ENCODE data around the gene DENND1C. TPM values are rescaled to one million over a fixed set of nuclear protein-coding genes. Genes with fewer than 3 reads are reported as not detected.
"Not testable (repeated sequence)": the region's sequence is repeated elsewhere in the genome, so short reads cannot be mapped to it uniquely, and the experiment has no call there.

The DENND1C gene
- polyA plus RNA-seq, 3 donors: 11.2 to 60.2 (median 20.5) TPM

GRCh38 chr19:6510618-6511017 lies 29.0 kb upstream of the DENND1C start:
- Histone ChIP-seq H3K4me1 (ENCODE audit: control insufficient read depth in 1 of 2, insufficient read depth in 2 of 2, low read length in 2 of 2) (no peaks in the 10 kb centered on the region), H3K79me2 (ENCODE audit: insufficient read depth, low read length) (no peaks in the 10 kb centered on the region), H3K36me3 (replicated peaks in 1 of 2; ENCODE audit: control insufficient read depth in 1 of 2, insufficient read depth in 2 of 2, low read length in 2 of 2) (no peaks in the 10 kb centered on the region), H4K20me1 (ENCODE audit: insufficient read depth, low read length) (no peaks in the 10 kb centered on the region), H3K27me3 (ENCODE audit: control insufficient read depth in 2 of 2, insufficient read depth in 2 of 2, low read length in 2 of 2) (no peaks in the 10 kb centered on the region), H2AFZ (ENCODE audit: insufficient read depth, low read depth, low read length, poor library complexity, severe bottlenecking) (no peak overlapping the region), H3K27ac (ENCODE audit: low read depth in 1 of 2, low read length in 2 of 2) (no peak overlapping the region), H3K4me2 (replicated peaks; ENCODE audit: extremely low read depth, low read length, poor library complexity, severe bottlenecking) (no peak overlapping the region), H3K4me3 (replicated peaks in 1 of 3; ENCODE audit: low read depth in 2 of 3, low read length in 3 of 3) (no peak overlapping the region), H3K9ac (ENCODE audit: insufficient read depth, low read length, poor library complexity, severe bottlenecking) (no peak overlapping the region), H3K9me3 (replicated peaks in 1 of 2; ENCODE audit: control insufficient read depth in 1 of 2, insufficient read depth in 1 of 2, low read length in 2 of 2) (no peaks in the 10 kb centered on the region)
- H3K27ac Mint-ChIP-seq: no peak overlapping the region
- no peak overlapping the region for H3K4me3 Mint-ChIP-seq
- intact Hi-C loops (cut with micrococcal nuclease): loop anchor here (10.0 kb wide), 1 partner anchor 254 kb away; the partner anchor contains the start of gene SH2D3A (in 2 of the 2)
- peaks cover 2 to 10% (median 3%) of the 10 kb centered on the region in 3 donors for H3K27me3 Mint-ChIP-seq (ENCODE audit: low read depth in 3 of 3)
- DNase-seq: no peak
- H3K9me3 Mint-ChIP-seq: peaks cover 0 to 3% (median 0%) of the 10 kb centered on the region in 7 donors
- H3K36me3 Mint-ChIP-seq: no peaks in the 10 kb centered on the region
- WGBS (ENCODE audit: insufficient coverage): 100% methylated on average over 2 of the region's 7 CpGs
- TF ChIP-seq CTCF (IDR thresholded peaks at IDR 0.05): no peak
- no peaks in the 10 kb centered on the region for H3K4me1 Mint-ChIP-seq

GRCh38 chr19:6509118-6509971 lies 27.8 kb upstream of the DENND1C start:
- H3K27me3 ChIP-seq (ENCODE audit: control insufficient read depth in 2 of 2, insufficient read depth in 2 of 2, low read length in 2 of 2): no peaks in the 10 kb centered on the region
- H2AFZ ChIP-seq (ENCODE audit: insufficient read depth, low read depth, low read length, poor library complexity, severe bottlenecking): no peak overlapping the region
- no peaks in the 10 kb centered on the region for H3K36me3 ChIP-seq (replicated peaks in 1 of 2; ENCODE audit: control insufficient read depth in 1 of 2, insufficient read depth in 2 of 2, low read length in 2 of 2)
- H3K4me1 Mint-ChIP-seq: peaks cover 4% of the 10 kb centered on the region
- intact Hi-C loops (cut with micrococcal nuclease): no loop called here
- peaks cover 0 to 4% of the 10 kb centered on the region in 2 donors for H3K4me1 ChIP-seq (ENCODE audit: control insufficient read depth in 1 of 2, insufficient read depth in 2 of 2, low read length in 2 of 2)
- no peak overlapping the region for H3K27ac Mint-ChIP-seq
- no peak overlapping the region for H3K4me3 ChIP-seq (replicated peaks in 1 of 3; ENCODE audit: low read depth in 2 of 3, low read length in 3 of 3)
- no peak for DNase-seq
- H3K4me2 ChIP-seq (replicated peaks; ENCODE audit: extremely low read depth, low read length, poor library complexity, severe bottlenecking): no peak overlapping the region
- no peaks in the 10 kb centered on the region for H3K36me3 Mint-ChIP-seq
- H4K20me1 ChIP-seq (ENCODE audit: insufficient read depth, low read length): no peaks in the 10 kb centered on the region
- TF ChIP-seq CTCF (IDR thresholded peaks at IDR 0.05): no peak
- no peak overlapping the region for H3K9ac ChIP-seq (ENCODE audit: insufficient read depth, low read length, poor library complexity, severe bottlenecking)
- no peaks in the 10 kb centered on the region for H3K79me2 ChIP-seq (ENCODE audit: insufficient read depth, low read length)
- peaks cover 0 to 3% (median 0%) of the 10 kb centered on the region in 7 donors for H3K9me3 Mint-ChIP-seq
- WGBS (ENCODE audit: insufficient coverage): 58% methylated on average over 10 of the region's 20 CpGs
- no peak overlapping the region for H3K4me3 Mint-ChIP-seq
- H3K27ac ChIP-seq (ENCODE audit: low read depth in 1 of 2, low read length in 2 of 2): no peak overlapping the region
- H3K9me3 ChIP-seq (replicated peaks in 1 of 2; ENCODE audit: control insufficient read depth in 1 of 2, insufficient read depth in 1 of 2, low read length in 2 of 2): no peaks in the 10 kb centered on the region
- H3K27me3 Mint-ChIP-seq (ENCODE audit: low read depth in 3 of 3): peaks cover 4 to 10% (median 6%) of the 10 kb centered on the region in 3 donors

GRCh38 chr19:6508028-6508771 lies 26.6 kb upstream of the DENND1C start:
- H3K27ac ChIP-seq (ENCODE audit: low read depth in 1 of 2, low read length in 2 of 2); intact Hi-C loops (cut with micrococcal nuclease); DNase-seq; H4K20me1 ChIP-seq (ENCODE audit: insufficient read depth, low read length); H3K4me3 ChIP-seq (replicated peaks in 1 of 3; ENCODE audit: low read depth in 2 of 3, low read length in 3 of 3); H3K4me1 Mint-ChIP-seq; H3K4me3 Mint-ChIP-seq; H3K27me3 ChIP-seq (ENCODE audit: control insufficient read depth in 2 of 2, insufficient read depth in 2 of 2, low read length in 2 of 2); H3K9me3 ChIP-seq (replicated peaks in 1 of 2; ENCODE audit: control insufficient read depth in 1 of 2, insufficient read depth in 1 of 2, low read length in 2 of 2); H3K4me1 ChIP-seq (ENCODE audit: control insufficient read depth in 1 of 2, insufficient read depth in 2 of 2, low read length in 2 of 2); H3K36me3 Mint-ChIP-seq; H3K79me2 ChIP-seq (ENCODE audit: insufficient read depth, low read length); H2AFZ ChIP-seq (ENCODE audit: insufficient read depth, low read depth, low read length, poor library complexity, severe bottlenecking); H3K36me3 ChIP-seq (replicated peaks in 1 of 2; ENCODE audit: control insufficient read depth in 1 of 2, insufficient read depth in 2 of 2, low read length in 2 of 2); H3K4me2 ChIP-seq (replicated peaks; ENCODE audit: extremely low read depth, low read length, poor library complexity, severe bottlenecking); H3K9ac ChIP-seq (ENCODE audit: insufficient read depth, low read length, poor library complexity, severe bottlenecking); H3K9me3 Mint-ChIP-seq: not testable (repeated sequence)
- Mint-ChIP-seq H3K27ac (peak overlapping the region in 1 of 7 donors; percentile 30), H3K27me3 (ENCODE audit: low read depth in 3 of 3) (peaks cover 14 to 21% (median 18%) of the 10 kb centered on the region in 3 donors)
- WGBS (ENCODE audit: insufficient coverage): 90% methylated on average over 9 of the region's 9 CpGs

Data from CD14-positive monocyte (primary cell).